Lower lobe of right lung (tissue), 2 donors: Measurements from ENCODE around the gene NBEAL2. TPM values are rescaled to one million over a fixed set of nuclear protein-coding genes. Genes with fewer than 3 reads are reported as not detected.

Source experiments
- ATAC-seq, 2 donors: fragments of 200-7000 bp; cut with Tn5 transposase; one replicate each; pipeline ENCODE4 v1.9.1; 2020 to 2022; ENCODE audit warnings: mild to moderate bottlenecking in 2 of 2, moderate library complexity in 2 of 2
- DNase-seq: peaks from one replicate; pipeline ENCODE4 v3.0.0-alpha.2; 2020
- H3K27ac ChIP-seq: fragments of 200-600 bp; one replicate; pipeline ENCODE4 v1.8.0; 2022
- H3K27me3 ChIP-seq: fragments of 200-600 bp; one replicate; pipeline ENCODE4 v1.8.0; 2022; ENCODE audit warnings: low read depth
- H3K36me3 ChIP-seq: fragments of 200-600 bp; one replicate; pipeline ENCODE4 v1.8.0; 2022; ENCODE audit warnings: mild to moderate bottlenecking
- H3K4me1 ChIP-seq: fragments of 200-600 bp; one replicate; pipeline ENCODE4 v1.8.0; 2022
- H3K4me3 ChIP-seq: fragments of 200-600 bp; one replicate; pipeline ENCODE4 v1.8.0; 2022; ENCODE audit warnings: mild to moderate bottlenecking
- H3K9me3 ChIP-seq: fragments of 200-600 bp; one replicate; pipeline ENCODE4 v1.8.0; 2022
- intact Hi-C: fragments of 100-400 bp; cut with DNase I; formaldehyde crosslinking; loops from one replicate; pipeline ENCODE4 v1.11.0; 2022
- total RNA-seq: library from RNA; stranded (reverse); fragmentation: NEBNext Ultra II Directional; extraction: Animal tissue kit (Norgen Biotek cat#: 25700); gene quantifications from one replicate; pipeline ENCODE4 v1.2.1, GENCODE V29; 2021
- TF ChIP-seq, protein P1 (sequence below): fragments of 200-600 bp; IDR thresholded peaks from one replicate; pipeline ENCODE4 v1.8.0; 2022; ENCODE audit warnings: antibody characterized with exemption, mild to moderate bottlenecking
- donor health status: DM: no; HTN: yes; CAD: no; lungs with severe emphysema.

Gene NBEAL2
- total RNA-seq, 1 donor from 2014 or later, result 97.0 TPM

GRCh38 chr3:46957092-46957820 is 22.2 kb upstream of the NBEAL2 start:
- intact Hi-C loops, result no loop called here
- no peaks in the 10 kb centered on the region for H3K9me3 ChIP-seq
- peak in 1 of 2 donors; percentile 33 for ATAC-seq
- peaks cover 91% of the 10 kb centered on the region for H3K4me1 ChIP-seq
- no peaks in the 10 kb centered on the region for H3K36me3 ChIP-seq
- no peak for DNase-seq
- TF ChIP-seq, protein P1, sequence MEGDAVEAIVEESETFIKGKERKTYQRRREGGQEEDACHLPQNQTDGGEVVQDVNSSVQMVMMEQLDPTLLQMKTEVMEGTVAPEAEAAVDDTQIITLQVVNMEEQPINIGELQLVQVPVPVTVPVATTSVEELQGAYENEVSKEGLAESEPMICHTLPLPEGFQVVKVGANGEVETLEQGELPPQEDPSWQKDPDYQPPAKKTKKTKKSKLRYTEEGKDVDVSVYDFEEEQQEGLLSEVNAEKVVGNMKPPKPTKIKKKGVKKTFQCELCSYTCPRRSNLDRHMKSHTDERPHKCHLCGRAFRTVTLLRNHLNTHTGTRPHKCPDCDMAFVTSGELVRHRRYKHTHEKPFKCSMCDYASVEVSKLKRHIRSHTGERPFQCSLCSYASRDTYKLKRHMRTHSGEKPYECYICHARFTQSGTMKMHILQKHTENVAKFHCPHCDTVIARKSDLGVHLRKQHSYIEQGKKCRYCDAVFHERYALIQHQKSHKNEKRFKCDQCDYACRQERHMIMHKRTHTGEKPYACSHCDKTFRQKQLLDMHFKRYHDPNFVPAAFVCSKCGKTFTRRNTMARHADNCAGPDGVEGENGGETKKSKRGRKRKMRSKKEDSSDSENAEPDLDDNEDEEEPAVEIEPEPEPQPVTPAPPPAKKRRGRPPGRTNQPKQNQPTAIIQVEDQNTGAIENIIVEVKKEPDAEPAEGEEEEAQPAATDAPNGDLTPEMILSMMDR, result no peak
- H3K27ac ChIP-seq, result peak overlapping the region; percentile 48
- H3K27me3 ChIP-seq, result no peaks in the 10 kb centered on the region
- H3K4me3 ChIP-seq, result no peak overlapping the region

- intact Hi-C loops, result no loop called here
- Histone ChIP-seq H3K9me3 (no peaks in the 10 kb centered on the region), H3K4me3 (no peak overlapping the region), H3K27ac (no peak overlapping the region), H3K27me3 (no peaks in the 10 kb centered on the region), H3K4me1 (peaks cover 86% of the 10 kb centered on the region), H3K36me3 (no peaks in the 10 kb centered on the region)
- DNase-seq (no peak), ATAC-seq (no peak)
- TF ChIP-seq, protein P1, result no peak
Measured at GRCh38 chr3:46958467-46959160, 20.9 kb upstream of the NBEAL2 start.

GRCh38 chr3:46959161-46959511 is 20.3 kb upstream of the NBEAL2 start:
- H3K27me3 ChIP-seq, result no peaks in the 10 kb centered on the region
- H3K4me3 ChIP-seq, result no peak overlapping the region
- peaks cover 80% of the 10 kb centered on the region for H3K4me1 ChIP-seq
- no peaks in the 10 kb centered on the region for H3K36me3 ChIP-seq
- H3K27ac ChIP-seq, result peak overlapping the region; percentile 56
- no peaks in the 10 kb centered on the region for H3K9me3 ChIP-seq
- ATAC-seq, result peak in 1 of 2 donors; percentile 37
- intact Hi-C loops, result no loop called here
- TF ChIP-seq, protein P1, result no peak
- no peak for DNase-seq

DNA sequence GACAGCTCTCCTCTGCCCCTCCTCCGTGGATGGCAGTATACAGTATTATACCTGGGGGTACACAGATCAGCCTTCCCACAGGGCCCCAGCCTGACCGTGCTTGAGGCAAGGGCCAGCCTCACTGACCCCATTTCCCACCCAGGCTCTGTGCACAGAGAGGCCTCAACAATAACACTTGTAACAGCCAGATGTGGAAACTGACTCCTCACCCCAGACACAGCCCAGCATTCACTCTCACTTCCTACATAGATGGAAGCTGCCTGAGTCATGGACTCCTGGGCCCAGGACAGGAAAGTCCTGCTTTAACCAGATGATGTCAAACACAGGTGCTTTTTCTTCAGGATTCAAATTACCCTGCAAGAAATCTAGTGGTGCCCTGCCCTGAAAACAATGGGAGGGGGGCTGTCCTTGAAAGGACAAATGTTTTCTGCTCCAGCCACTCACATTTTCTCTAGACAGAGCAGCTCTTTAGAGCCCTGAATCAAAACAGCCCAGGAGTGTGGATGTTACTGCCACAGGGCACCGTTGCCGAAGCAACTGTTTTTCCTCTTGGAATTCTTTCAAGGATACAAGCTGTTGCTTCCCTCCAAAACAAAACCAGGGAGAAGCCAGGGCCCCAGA is 19.3 kb upstream of the NBEAL2 start:
- peak overlapping the region; percentile 6 for H3K4me3 ChIP-seq
- H3K9me3 ChIP-seq, result no peaks in the 10 kb centered on the region
- H3K36me3 ChIP-seq, result no peaks in the 10 kb centered on the region
- TF ChIP-seq, protein P1, result no peak
- H3K27ac ChIP-seq, result peak overlapping the region; percentile 56
- no peaks in the 10 kb centered on the region for H3K27me3 ChIP-seq
- DNase-seq (no peak), ATAC-seq (peak; percentile 69 to 71)
- intact Hi-C loops, result no loop called here
- H3K4me1 ChIP-seq, result peaks cover 76% of the 10 kb centered on the region

- H3K9me3 ChIP-seq, result no peaks in the 10 kb centered on the region
- no peaks in the 10 kb centered on the region for H3K36me3 ChIP-seq
- DNase-seq (no peak), ATAC-seq (no peak)
- H3K4me3 ChIP-seq, result no peak overlapping the region
- peaks cover 76% of the 10 kb centered on the region for H3K4me1 ChIP-seq
- peak overlapping the region; percentile 56 for H3K27ac ChIP-seq
- TF ChIP-seq, protein P1, result no peak
- no peaks in the 10 kb centered on the region for H3K27me3 ChIP-seq
- intact Hi-C loops, result no loop called here
Measured at GRCh38 chr3:46960835-46961234, 18.6 kb upstream of the NBEAL2 start.
